ENCODE data around the gene HORMAD1.

DNA sequence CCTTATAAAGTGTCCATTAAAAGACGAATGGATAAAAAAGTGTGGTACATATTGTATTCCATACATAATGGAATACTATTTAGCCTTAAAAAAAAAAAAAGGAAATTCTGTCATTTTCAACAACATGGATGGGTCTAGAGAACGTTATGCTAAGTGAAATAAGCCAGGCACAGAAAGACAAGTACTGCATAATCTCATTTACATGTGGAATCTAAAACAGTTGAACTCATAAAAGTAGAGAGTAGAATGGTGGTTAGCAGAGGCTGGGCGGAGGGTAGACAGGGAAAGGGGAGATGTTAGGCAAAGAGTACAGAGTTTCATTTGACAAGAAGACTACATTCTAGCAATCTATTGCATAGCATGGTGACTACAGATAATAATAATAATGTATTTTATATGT is 42.3 kb upstream of the HORMAD1 start:
- TF ChIP-seq, protein P1, sequence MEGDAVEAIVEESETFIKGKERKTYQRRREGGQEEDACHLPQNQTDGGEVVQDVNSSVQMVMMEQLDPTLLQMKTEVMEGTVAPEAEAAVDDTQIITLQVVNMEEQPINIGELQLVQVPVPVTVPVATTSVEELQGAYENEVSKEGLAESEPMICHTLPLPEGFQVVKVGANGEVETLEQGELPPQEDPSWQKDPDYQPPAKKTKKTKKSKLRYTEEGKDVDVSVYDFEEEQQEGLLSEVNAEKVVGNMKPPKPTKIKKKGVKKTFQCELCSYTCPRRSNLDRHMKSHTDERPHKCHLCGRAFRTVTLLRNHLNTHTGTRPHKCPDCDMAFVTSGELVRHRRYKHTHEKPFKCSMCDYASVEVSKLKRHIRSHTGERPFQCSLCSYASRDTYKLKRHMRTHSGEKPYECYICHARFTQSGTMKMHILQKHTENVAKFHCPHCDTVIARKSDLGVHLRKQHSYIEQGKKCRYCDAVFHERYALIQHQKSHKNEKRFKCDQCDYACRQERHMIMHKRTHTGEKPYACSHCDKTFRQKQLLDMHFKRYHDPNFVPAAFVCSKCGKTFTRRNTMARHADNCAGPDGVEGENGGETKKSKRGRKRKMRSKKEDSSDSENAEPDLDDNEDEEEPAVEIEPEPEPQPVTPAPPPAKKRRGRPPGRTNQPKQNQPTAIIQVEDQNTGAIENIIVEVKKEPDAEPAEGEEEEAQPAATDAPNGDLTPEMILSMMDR (IDR thresholded peaks at IDR 0.05; ENCODE audit: low read depth, low read length, missing input control) = no peak
- no peak for TF ChIP-seq HNF4A (conservative IDR thresholded peaks at IDR 0.05)
- TF ChIP-seq JUND (IDR thresholded peaks at IDR 0.05) = no peak
- TF ChIP-seq, protein P2, sequence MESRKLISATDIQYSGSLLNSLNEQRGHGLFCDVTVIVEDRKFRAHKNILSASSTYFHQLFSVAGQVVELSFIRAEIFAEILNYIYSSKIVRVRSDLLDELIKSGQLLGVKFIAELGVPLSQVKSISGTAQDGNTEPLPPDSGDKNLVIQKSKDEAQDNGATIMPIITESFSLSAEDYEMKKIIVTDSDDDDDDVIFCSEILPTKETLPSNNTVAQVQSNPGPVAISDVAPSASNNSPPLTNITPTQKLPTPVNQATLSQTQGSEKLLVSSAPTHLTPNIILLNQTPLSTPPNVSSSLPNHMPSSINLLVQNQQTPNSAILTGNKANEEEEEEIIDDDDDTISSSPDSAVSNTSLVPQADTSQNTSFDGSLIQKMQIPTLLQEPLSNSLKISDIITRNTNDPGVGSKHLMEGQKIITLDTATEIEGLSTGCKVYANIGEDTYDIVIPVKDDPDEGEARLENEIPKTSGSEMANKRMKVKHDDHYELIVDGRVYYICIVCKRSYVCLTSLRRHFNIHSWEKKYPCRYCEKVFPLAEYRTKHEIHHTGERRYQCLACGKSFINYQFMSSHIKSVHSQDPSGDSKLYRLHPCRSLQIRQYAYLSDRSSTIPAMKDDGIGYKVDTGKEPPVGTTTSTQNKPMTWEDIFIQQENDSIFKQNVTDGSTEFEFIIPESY (IDR thresholded peaks at IDR 0.05) = no peak
- TF ChIP-seq SP1 (IDR thresholded peaks at IDR 0.05) = no peak
- TF ChIP-seq YY1 (IDR thresholded peaks at IDR 0.05) = no peak
- TF ChIP-seq, protein P3, sequence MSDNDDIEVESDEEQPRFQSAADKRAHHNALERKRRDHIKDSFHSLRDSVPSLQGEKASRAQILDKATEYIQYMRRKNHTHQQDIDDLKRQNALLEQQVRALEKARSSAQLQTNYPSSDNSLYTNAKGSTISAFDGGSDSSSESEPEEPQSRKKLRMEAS (IDR thresholded peaks at IDR 0.05) = no peak

Measured in liver (tissue), 3 donors.